HepG2 (cell line): Measurements from ENCODE around the gene HOXA7. TPM values are rescaled to one million over a fixed set of nuclear protein-coding genes. Genes with fewer than 3 reads are reported as not detected.

Source experiments
- ATAC-seq: fragments of 200-7000 bp; cut with Tn5 transposase; 3 replicates; pipeline ENCODE4 v1.9.1; 2020; ENCODE audit warnings: mild to moderate bottlenecking, moderate library complexity
- BruUV-seq: library from RNA; stranded (reverse); fragments of 400-500 nt; replicated peaks from 2 replicates; lab custom pipeline; 2021; lab: Mats Ljungman, UMichigan
- CTCF ChIA-PET: fragments of 300-600 bp; formaldehyde crosslinking; extraction: SDS; loops from one replicate; lab custom pipeline; 2021; ENCODE audit warnings: low total read pairs, inconsistent platforms, low intra/inter-chr PET ratio; lab: Yijun Ruan, JAX
- POLR2A ChIA-PET: fragments of 350-600 bp; sonication (Branson Sonifier 250); formaldehyde crosslinking; loops from one replicate; lab custom pipeline; 2020; ENCODE audit warnings: antibody characterized with exemption, inconsistent platforms; lab: Yijun Ruan, JAX
- DNase-seq: peaks from one replicate; pipeline ENCODE4 v3.0.0-alpha.2; 2015; ENCODE audit warnings: low spot score
- FAIRE-seq: peaks from 3 replicates; lab custom pipeline; 2011; peaks lifted over from hg19 to GRCh38; lab: Jason Lieb, UNC
- H2AFZ ChIP-seq: one replicate; pipeline ENCODE4 v1.6.1; 2011; ENCODE audit warnings: low read length, inconsistent platforms
- H3K27ac ChIP-seq: fragments of 300-600 bp; 3 replicates; pipeline ENCODE4 v1.8.0; 2011; ENCODE audit warnings: mixed run types, mild to moderate bottlenecking, mixed read lengths, low read length, inconsistent platforms; ENCODE audit not compliant: insufficient read depth; ENCODE audit errors: extremely low read length
- H3K27me3 ChIP-seq, 2 experiments: fragments of 200-600 bp in 1 of 2; 2 replicates in 1 of 2; 3 replicates in 1 of 2; pipeline versions ENCODE4 v1.6.0 to v1.8.0; 2011; ENCODE audit warnings: low read length in 2 of 2, mild to moderate bottlenecking in 2 of 2, moderate library complexity in 2 of 2, inconsistent platforms in 1 of 2; ENCODE audit not compliant: insufficient read depth in 2 of 2, control insufficient read depth in 1 of 2
- H3K36me3 ChIP-seq, 2 experiments: fragments of 200-600 bp in 1 of 2; replicated peaks in 1 of 2; 2 replicates in 1 of 2; 3 replicates in 1 of 2; pipeline versions ENCODE4 v1.5.1 to v1.8.0; 2011; ENCODE audit warnings: low read length in 2 of 2, inconsistent platforms in 1 of 2; ENCODE audit not compliant: insufficient read depth in 2 of 2, control insufficient read depth in 1 of 2
- H3K4me1 ChIP-seq: 2 replicates; pipeline ENCODE4 v1.5.1; 2012; ENCODE audit warnings: low read length, inconsistent platforms; ENCODE audit not compliant: insufficient read depth
- H3K4me2 ChIP-seq: 2 replicates; pipeline ENCODE4 v1.6.0; 2011; ENCODE audit warnings: low read depth, low read length, inconsistent platforms
- H3K4me3 ChIP-seq, 3 experiments: fragments of 200-600 bp in 1 of 3; sonication (generic), shearing (Covaris generic) in 1 of 3; replicated peaks in 1 of 3; 2 replicates each; pipeline ENCODE4 v1.5.1; 2011 to 2016; ENCODE audit warnings: low read length in 3 of 3, inconsistent platforms in 2 of 3, low read depth in 2 of 3, mild to moderate bottlenecking in 2 of 3, control low read depth in 1 of 3, mixed read lengths in 1 of 3; ENCODE audit not compliant: insufficient read depth in 1 of 3
- H3K79me2 ChIP-seq: one replicate; pipeline ENCODE4 v1.6.1; 2011; ENCODE audit warnings: low read length, inconsistent platforms; ENCODE audit not compliant: insufficient read depth
- H3K9ac ChIP-seq: 2 replicates; pipeline ENCODE4 v1.6.0; 2011; ENCODE audit warnings: mild to moderate bottlenecking, low read depth, low read length, inconsistent platforms; ENCODE audit not compliant: insufficient read depth
- H3K9me3 ChIP-seq: 2 replicates; pipeline ENCODE4 v1.5.1; 2012; ENCODE audit warnings: mild to moderate bottlenecking, low read length
- H4K20me1 ChIP-seq: 2 replicates; pipeline ENCODE4 v1.6.0; 2011; ENCODE audit warnings: inconsistent platforms, mild to moderate bottlenecking, low read length, moderate library complexity; ENCODE audit not compliant: insufficient read depth
- BATF2 ChIP-seq: sonication (generic); formaldehyde crosslinking; IDR thresholded peaks from 2 replicates; pipeline ENCODE4 v1.8.0; 2022; ENCODE audit warnings: mild to moderate bottlenecking, missing genetic modification reagents, moderate library complexity
- ESRRA ChIP-seq: sonication (generic); formaldehyde crosslinking; IDR thresholded peaks from 2 replicates; pipeline ENCODE4 v1.5.1; 2020; ENCODE audit warnings: mild to moderate bottlenecking, low read depth, missing genetic modification reagents
- GLI4 ChIP-seq: sonication (generic); formaldehyde crosslinking; IDR thresholded peaks from 2 replicates; pipeline ENCODE4 v1.5.1; 2020; ENCODE audit warnings: missing genetic modification reagents, mild to moderate bottlenecking, moderate library complexity, borderline replicate concordance
- HIVEP1 ChIP-seq: sonication (generic); formaldehyde crosslinking; IDR thresholded peaks from 2 replicates; pipeline ENCODE4 v1.4.0; 2020; ENCODE audit warnings: mild to moderate bottlenecking, missing genetic modification reagents
- HOMEZ ChIP-seq: IDR thresholded peaks from 2 replicates; pipeline ENCODE4 v1.6.1; 2016; ENCODE audit warnings: low read depth
- NFE2L1 ChIP-seq: sonication (generic); formaldehyde crosslinking; IDR thresholded peaks from 2 replicates; pipeline ENCODE4 v1.4.0; 2020; ENCODE audit warnings: missing genetic modification reagents, mild to moderate bottlenecking, borderline replicate concordance
- RBAK ChIP-seq: sonication (generic); formaldehyde crosslinking; IDR thresholded peaks from 2 replicates; pipeline ENCODE4 v1.5.1; 2020; ENCODE audit warnings: mild to moderate bottlenecking, missing genetic modification reagents
- REL ChIP-seq: sonication (generic); formaldehyde crosslinking; conservative IDR thresholded peaks from 2 replicates; pipeline ENCODE4 v1.8.0; 2022; ENCODE audit warnings: mild to moderate bottlenecking, missing genetic modification reagents, moderate library complexity
- SP2 ChIP-seq: sonication (generic); formaldehyde crosslinking; IDR thresholded peaks from 2 replicates; pipeline ENCODE4 v1.5.1; 2020; ENCODE audit warnings: mild to moderate bottlenecking, missing genetic modification reagents
- SRF ChIP-seq: IDR thresholded peaks from 2 replicates; pipeline ENCODE4 v1.6.1; 2011; ENCODE audit warnings: mild to moderate bottlenecking, low read depth, low read length, moderate library complexity
- ZNF225 ChIP-seq: sonication (generic); formaldehyde crosslinking; IDR thresholded peaks from 2 replicates; pipeline ENCODE4 v1.4.0; 2020; ENCODE audit warnings: mild to moderate bottlenecking, missing genetic modification reagents
- ZNF24 ChIP-seq: fragments of 450-650 bp; IDR thresholded peaks from 2 replicates; pipeline ENCODE4 v1.6.1; 2017; ENCODE audit warnings: antibody characterized with exemption, mild to moderate bottlenecking
- ZNF530 ChIP-seq: sonication (generic); formaldehyde crosslinking; IDR thresholded peaks from 2 replicates; pipeline ENCODE4 v1.5.0; 2020; ENCODE audit warnings: low read depth, mild to moderate bottlenecking, missing genetic modification reagents
- ZNF547 ChIP-seq: sonication (generic); formaldehyde crosslinking; IDR thresholded peaks from 2 replicates; pipeline ENCODE4 v1.5.1; 2020; ENCODE audit warnings: mild to moderate bottlenecking, missing genetic modification reagents
- ZNF672 ChIP-seq: sonication (generic); formaldehyde crosslinking; IDR thresholded peaks from 2 replicates; pipeline ENCODE4 v1.8.1; 2022; ENCODE audit warnings: missing genetic modification reagents
- ZSCAN30 ChIP-seq: sonication (generic); formaldehyde crosslinking; IDR thresholded peaks from 2 replicates; pipeline ENCODE4 v1.5.0; 2020; ENCODE audit warnings: mild to moderate bottlenecking, missing genetic modification reagents
- WGBS: methylation state at CpG from one replicate; pipeline ENCODE4 v1.1.6; 2017; ENCODE audit warnings: low lambda C conversion rate; 5-methylcytosine and 5-hydroxymethylcytosine counted together
- in situ Hi-C: cut with HindIII; loops from 2 replicates; pipeline ENCODE4 v1.10.0; 2017; ENCODE audit warnings: low pct_unique_long_range_greater_than_20kb; ENCODE audit not compliant: extremely low pct_ligation_motif_present
- intact Hi-C: fragments of 100-400 bp; cut with micrococcal nuclease; formaldehyde crosslinking; loops from one replicate; pipeline ENCODE4 v1.10.0; 2022; ENCODE audit not compliant: unreplicated experiment
- polyA plus RNA-seq, 8 experiments: library from polyadenylated mRNA; depleted of rRNA in 3 of 8; stranded (reverse) in 7 of 8; unstranded in 1 of 8; fragments of >200 nt; fragmentation: Illumina TruSeq in 4 of 8; extraction: Trizol in 4 of 8; gene quantifications; 2 replicates each; pipeline versions ENCODE4 v1.2.1 to v1.2.3, GENCODE V29; 2011 to 2016; ENCODE audit warnings: low read depth in 4 of 8, missing spikeins in 1 of 8, mixed read lengths in 1 of 8; ENCODE audit not compliant: insufficient read depth in 1 of 8
- total RNA-seq, 5 experiments: library from RNA; depleted of rRNA; stranded (reverse); fragments of >200 nt; fragmentation: Illumina TruSeq; extraction: Trizol; gene quantifications; 2 replicates each; pipeline ENCODE4 v1.2.3, GENCODE V29; 2016; ENCODE audit warnings: low read depth in 1 of 5

Gene HOXA7
- total and polyA plus RNA-seq, 2 of the 13 experiments (the other 11 are each of a cell fraction or from before 2014, with no cell fraction given): 0.05 TPM; not detected in 1

GRCh38 chr7:27112361-27112760 is 44.1 kb downstream of the HOXA7 start (continued):
- TF ChIP-seq ZNF547 (no peak), ZNF530 (CRISPR knock-in tag) (no peak), ZNF672 (CRISPR knock-in tag) (no peak), SRF (no peak)

- Histone ChIP-seq H3K27me3 (no peaks in the 10 kb centered on the region), H2AFZ (no peak overlapping the region), H3K9ac (no peak overlapping the region), H3K9me3 (no peaks in the 10 kb centered on the region), H3K27ac (no peak overlapping the region), H3K4me3 (no peak overlapping the region), H4K20me1 (peaks cover 5% of the 10 kb centered on the region; the same call in 1 of the 2 replicates), H3K79me2 (peaks cover 12% of the 10 kb centered on the region), H3K36me3 (peaks cover 2 to 12% of the 10 kb centered on the region in 2 experiments; a peak in 2 of 5 replicates), H3K4me1 (peaks cover 12% of the 10 kb centered on the region; the same call in 1 of the 2 replicates), H3K4me2 (no peak overlapping the region)
- in situ Hi-C loops: no loop called here
- ChIA-PET CTCF (no interaction called here), POLR2A (interaction anchor here (3.8 kb wide), 1 partner anchor 9 kb away, joined by 55 read pairs; no protein-coding TSS in a partner anchor)
- ATAC-seq: no peak
- TF ChIP-seq GLI4 (CRISPR knock-in tag) (no peak), ESRRA (no peak), ZNF24 (no peak), REL (CRISPR knock-in tag) (no peak), ZNF225 (no peak), NFE2L1 (no peak), HOMEZ (no peak), RBAK (CRISPR knock-in tag) (no peak), ZSCAN30 (CRISPR knock-in tag) (no peak), SP2 (CRISPR knock-in tag) (no peak), BATF2 (CRISPR knock-in tag) (no peak), HIVEP1 (CRISPR knock-in tag) (no peak)
- FAIRE-seq: no peak
- 95% methylated on average over 4 of the region's 4 CpGs for WGBS
- no peak for DNase-seq
- intact Hi-C loops: no loop called here
- TSS peak; percentile 16 for BruUV-seq
Measured at GRCh38 chr7:27111751-27112277, 44.7 kb downstream of the HOXA7 start.
